HG02623 (cell line): ENCODE measurements around the gene IRX4.
"Not testable (repeated sequence)": the region's sequence is repeated elsewhere in the genome, so short reads cannot be mapped to it uniquely, and the experiment has no call there.

Source experiments
- ATAC-seq: cut with Tn5 transposase; IDR thresholded peaks from one replicate; pipeline ENCODE4 v1.9.1; 2021; ENCODE audit warnings: moderate library complexity; ENCODE audit not compliant: unreplicated experiment

The IRX4 gene

GRCh38 chr5:1860949-1861348 lies 21.8 kb downstream of the IRX4 start:
- ATAC-seq = no peak

- ATAC-seq = no peak
These were observed 22.6 kb downstream of the IRX4 start for GRCh38 chr5:1860021-1860610.

DNA sequence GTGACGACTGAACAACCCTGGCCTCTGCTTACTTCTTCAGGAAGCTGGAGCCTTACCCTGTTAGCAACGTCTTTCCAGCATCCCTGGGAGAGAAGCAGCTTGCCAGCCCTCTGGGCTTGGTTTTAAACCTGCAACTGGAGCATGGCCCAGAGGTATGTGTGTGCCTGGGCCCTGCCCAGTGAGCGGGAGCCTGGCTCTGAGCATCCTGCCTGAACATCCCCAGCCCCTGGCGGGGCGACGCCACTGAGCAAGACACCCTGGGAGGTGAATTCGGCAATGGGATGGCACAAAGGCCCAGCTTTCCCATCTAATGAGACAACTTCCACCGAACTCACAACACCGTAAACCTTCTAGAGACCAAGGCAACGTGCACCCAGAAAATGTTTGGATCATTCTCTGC lies 23.6 kb downstream of the IRX4 start:
- ATAC-seq = no peak

DNA sequence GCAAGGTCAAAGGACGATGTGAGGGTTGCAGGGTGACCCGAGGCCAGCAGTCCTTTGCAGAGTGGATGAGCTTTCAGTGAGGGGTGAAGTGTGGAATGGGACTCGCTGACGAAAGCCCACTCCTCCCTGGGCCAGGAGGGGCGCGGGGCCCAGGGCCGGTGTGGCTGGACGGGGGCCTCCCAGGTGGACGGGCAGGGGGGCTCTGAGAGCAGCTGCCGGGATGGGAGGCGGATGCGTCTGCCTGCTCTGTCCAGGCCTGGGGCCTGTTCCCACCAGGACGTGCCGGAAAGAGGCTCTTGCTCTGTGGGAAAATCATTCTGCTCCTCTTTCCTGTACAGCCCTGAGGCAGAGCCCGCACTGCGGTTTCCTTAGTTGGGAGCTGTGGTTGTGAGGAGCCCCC lies 24.3 kb downstream of the IRX4 start:
- ATAC-seq = no peak

DNA sequence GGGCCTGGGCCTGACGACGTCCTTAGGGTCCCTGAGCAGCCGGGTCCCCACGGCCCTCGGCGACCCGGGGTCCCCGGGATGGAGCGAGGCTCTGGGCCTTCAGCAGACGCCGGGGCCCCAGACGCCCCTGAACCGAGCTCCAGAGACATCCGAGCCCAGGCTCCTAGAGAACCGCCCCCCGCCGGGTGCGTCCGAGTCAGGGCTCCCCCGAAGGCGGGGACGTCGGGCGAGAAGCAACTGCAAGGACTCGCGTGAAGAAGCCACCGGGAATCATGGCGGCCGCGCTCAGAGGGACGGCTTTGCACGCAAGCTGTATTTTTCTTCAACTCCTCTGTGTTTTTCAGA lies 25.5 kb downstream of the IRX4 start:
- ATAC-seq = no peak

- no peak for ATAC-seq
These were observed 26.0 kb downstream of the IRX4 start for GRCh38 chr5:1856596-1857255.

DNA sequence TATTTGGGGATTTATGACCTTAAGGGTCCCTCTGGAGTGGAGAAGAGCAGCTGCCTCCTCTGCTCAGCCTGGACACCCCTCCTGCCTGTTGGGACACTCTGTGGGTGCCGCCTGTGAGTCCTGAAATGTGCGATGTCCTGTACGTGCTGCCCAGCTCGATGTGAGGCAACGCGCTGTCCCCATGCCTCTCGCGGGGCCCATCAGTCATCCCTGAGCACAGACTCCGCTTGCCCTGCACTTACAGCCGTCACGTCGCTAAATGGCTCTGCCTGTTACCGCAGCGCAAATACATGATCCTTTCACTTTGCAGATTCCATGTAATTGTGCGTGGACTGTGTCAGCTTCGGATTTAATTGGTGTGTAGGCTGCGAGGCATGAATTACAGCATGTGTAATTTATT lies 27.1 kb downstream of the IRX4 start:
- no peak for ATAC-seq

DNA sequence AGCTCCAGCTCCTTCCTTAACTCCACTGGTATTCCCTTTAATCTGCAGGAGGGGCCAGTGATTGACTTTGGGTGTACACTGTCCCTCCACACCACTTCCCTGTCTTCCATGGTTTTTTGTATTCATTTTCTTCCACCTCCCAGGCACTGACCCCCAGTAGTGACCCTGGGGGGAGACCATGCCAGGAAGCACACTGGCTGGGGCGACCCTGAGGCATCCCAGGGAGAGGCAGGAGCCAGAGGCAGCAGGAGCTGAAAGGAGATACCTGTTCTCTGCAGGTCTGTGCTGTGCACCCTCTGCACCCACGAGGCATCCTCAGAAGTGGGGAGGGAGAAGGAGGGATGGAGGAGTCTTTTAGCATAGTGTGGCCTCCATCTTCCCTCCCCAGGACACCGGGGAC lies 27.6 kb downstream of the IRX4 start:
- no peak for ATAC-seq

DNA sequence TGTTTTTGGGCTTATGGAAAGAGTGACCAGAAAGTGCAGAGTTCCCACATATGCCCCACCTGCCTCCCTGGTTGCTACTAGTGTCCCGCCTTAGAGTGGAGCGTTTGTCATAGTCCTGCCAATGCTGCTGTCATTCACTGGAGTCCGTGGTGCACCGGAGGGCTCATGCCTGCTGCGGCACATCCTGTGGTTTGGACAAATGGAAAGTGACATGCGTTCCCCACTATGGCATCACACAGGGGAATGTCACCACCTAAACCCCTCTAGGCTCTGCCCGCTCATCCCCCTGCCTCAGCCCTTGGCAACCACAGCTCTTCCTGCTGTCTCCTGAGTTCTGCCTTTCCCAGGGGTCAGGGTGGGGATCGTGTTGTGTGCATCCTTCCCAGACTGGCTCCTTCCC lies 29.2 kb downstream of the IRX4 start:
- ATAC-seq = no peak

- no peak for ATAC-seq
These were observed 30.3 kb downstream of the IRX4 start for GRCh38 chr5:1852324-1852947.

DNA sequence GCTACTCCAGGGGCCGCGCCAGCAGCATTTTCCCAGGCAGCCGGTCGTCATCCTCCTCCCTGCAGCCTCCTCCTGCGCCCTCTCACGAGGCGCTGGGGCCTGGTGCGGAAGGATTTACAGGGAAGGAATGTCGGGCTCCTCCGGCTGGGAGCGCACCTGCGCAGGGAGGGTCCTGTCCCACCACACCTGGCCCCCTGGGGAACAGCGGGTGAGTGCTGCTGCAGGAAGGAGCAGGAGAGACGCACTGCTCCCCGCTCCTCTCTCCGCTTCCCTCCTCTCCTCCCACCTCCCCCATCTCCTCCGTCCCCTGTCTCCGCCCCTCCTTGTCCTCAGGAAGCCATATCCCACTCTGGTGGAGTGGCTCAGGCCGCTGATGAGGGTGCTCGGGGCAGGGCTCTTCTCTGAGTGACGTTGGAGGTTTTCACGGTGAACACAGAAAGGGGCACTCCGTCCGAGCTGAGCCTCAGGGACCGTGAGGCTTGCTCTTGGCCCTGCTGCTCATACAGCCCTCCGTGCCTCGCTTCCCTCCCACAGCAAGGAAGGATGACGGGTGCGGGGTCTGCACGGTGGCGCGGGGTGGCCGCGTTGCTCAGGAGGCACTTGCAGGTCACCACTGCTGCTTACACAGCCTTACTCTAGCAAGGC lies 31.3 kb downstream of the IRX4 start:
- no peak for ATAC-seq

- no peak for ATAC-seq
These were observed 32.2 kb downstream of the IRX4 start for GRCh38 chr5:1850324-1851154.

DNA sequence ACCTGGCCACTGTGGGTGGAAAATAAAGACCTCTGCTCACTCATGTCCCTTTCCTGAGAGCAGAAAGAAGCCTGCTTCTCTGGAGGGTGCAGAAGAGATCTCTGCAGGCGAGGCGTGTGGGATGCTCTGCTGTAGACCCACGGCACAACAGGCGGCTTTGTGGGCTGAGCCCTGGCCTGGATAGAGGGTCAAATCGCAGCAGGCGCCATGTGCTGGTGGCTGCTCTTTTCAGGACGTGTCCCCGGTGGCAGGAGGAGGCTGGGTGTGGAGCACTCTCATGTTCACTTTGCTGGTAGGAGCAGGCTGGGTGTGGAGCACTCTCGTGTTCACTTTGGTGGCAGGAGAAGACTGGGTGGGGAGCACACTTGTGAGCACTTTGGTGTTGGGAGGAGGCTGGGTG lies 35.1 kb downstream of the IRX4 start:
- ATAC-seq = no peak

- ATAC-seq = no peak
These were observed 35.7 kb downstream of the IRX4 start for GRCh38 chr5:1847056-1847455.

DNA sequence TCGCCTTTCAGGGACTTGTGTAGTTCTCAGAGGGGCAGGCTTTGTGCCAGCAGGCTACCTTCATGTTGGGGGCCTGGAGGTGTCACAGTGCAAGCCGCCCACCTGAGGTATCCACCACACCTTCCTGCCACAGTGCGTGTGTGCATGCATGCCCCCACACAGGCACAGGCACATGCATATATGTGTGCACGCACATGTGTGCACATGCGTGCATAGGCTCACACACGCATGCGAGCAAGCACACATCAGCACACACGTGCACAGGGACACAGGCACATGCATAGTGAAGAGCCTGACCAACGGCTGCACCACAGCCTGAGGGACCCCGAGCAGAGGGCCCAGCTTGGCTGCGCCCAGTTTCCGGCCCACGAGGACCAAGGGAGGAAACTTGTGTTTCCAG lies 36.1 kb downstream of the IRX4 start:
- no peak for ATAC-seq

DNA sequence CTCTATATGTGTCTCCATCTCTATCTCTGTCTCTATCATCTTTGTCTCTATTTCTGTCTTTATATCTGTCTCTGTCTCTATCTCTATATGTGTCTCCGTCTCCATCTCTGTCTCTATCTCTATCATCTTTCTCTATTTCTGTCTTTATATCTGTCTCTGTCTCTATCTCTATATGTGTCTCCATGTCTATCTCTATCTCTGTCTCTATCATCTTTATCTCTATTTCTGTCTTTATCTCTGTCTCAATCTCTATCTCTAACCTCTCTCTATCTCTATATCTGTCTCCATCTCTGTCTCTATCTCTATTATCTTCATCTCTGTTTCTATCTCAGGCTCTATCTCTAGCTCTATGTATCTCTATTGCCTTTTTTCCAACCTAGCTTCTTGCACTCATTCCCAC lies 37.0 kb downstream of the IRX4 start:
- no peak for ATAC-seq

- no peak for ATAC-seq
These were observed 37.9 kb downstream of the IRX4 start for GRCh38 chr5:1844708-1845436.

DNA sequence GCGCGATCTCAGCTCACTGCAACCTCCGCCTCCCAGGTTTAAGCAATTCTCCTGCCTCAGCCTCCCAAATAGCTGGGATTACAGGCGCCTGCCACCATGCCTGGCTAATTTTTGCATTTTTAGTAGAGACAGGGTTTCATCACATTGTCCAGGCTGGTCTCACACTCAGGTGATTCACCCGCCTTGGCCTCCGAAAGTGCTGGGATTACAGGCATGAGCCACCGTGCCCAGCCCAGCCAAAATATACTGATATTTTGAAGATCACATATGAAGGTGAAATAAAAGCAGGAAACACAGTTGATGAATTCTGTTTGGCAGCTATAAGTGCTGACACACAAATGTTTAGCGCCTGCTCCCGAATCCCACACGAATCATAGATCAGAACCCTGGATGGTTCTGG lies 39.0 kb downstream of the IRX4 start:
- ATAC-seq = not testable (repeated sequence)

DNA sequence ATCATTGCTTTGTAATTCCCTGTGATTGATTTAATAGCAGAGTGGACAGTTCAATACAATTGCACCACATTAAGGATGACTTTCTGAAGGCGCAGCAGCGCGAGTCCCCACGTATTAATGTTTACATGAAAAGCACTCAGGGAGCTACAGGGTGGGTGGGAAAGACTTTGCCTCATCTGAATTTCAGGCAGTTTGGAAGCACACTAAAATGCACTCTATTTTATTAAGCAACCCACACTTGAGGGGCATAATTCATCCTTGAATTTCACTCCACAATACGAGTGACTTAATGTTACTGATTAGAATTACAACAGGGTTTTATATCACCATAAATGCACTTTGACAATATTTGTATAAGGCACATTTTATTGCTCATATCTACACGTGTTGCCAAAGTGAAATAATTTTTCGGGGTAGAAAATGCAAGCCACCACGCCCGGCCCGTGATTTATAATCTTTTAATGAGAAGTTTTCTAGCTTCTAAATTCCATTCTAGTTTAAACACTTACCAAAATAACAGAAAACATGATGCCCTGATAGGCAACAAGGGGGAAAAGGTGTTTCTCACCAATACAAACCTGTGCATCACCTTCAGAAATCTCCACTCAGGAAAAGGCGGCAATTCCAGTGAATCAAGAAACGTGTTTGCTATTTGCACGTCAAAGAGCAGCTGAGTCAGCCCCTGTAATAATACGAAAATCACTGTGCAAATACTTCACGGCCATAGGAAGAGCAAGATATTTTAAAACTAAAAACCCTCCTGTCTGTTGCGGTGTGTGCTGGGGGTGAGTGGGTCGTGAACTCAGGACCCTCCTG lies 40.5 kb downstream of the IRX4 start:
- ATAC-seq = no peak
